PC-9 (cell line): ENCODE measurements around the gene CPPED1.

Experiments used
- EZH2 ChIP-seq: fragments of 200-600 bp; sonication (generic); IDR thresholded peaks from 2 replicates; pipeline ENCODE4 v1.8.0; 2017; ENCODE audit warnings: antibody characterized with exemption, low read depth
- TF ChIP-seq, protein P1 (sequence below): fragments of 200-600 bp; sonication (generic); conservative IDR thresholded peaks from 2 replicates; pipeline ENCODE4 v1.6.1; 2017; ENCODE audit warnings: mixed run types, antibody characterized with exemption, mild to moderate bottlenecking, moderate library complexity

DNA sequence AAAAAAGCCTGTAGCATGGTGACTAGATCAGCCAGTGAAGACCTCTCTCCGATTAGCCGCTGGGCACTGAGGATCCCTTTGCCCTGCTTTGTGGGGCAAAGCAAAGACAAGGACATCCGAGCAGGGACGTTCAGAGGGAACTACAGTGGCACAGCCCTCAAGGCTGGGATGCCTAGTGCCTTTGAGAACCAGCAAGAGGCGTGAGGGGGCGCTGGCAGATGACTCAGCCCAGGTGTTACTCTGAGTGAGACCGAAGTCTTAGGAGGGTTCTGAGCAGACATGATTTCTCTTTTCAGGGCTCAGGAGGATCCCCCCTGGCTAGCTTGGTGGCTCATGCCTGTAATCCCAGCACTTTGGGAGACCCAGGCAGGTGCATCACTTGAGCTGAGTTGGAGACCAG is 178.6 kb downstream of the CPPED1 start:
- TF ChIP-seq, protein P1, sequence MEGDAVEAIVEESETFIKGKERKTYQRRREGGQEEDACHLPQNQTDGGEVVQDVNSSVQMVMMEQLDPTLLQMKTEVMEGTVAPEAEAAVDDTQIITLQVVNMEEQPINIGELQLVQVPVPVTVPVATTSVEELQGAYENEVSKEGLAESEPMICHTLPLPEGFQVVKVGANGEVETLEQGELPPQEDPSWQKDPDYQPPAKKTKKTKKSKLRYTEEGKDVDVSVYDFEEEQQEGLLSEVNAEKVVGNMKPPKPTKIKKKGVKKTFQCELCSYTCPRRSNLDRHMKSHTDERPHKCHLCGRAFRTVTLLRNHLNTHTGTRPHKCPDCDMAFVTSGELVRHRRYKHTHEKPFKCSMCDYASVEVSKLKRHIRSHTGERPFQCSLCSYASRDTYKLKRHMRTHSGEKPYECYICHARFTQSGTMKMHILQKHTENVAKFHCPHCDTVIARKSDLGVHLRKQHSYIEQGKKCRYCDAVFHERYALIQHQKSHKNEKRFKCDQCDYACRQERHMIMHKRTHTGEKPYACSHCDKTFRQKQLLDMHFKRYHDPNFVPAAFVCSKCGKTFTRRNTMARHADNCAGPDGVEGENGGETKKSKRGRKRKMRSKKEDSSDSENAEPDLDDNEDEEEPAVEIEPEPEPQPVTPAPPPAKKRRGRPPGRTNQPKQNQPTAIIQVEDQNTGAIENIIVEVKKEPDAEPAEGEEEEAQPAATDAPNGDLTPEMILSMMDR = no peak
- TF ChIP-seq EZH2 = no peak
